Large intestine (tissue), 3 donors: ENCODE measurements around the gene ACTA2. TPM values are rescaled to one million over a fixed set of nuclear protein-coding genes. Genes with fewer than 3 reads are reported as not detected.

Source experiments
- DNase-seq, 2 donors: peaks; one replicate each; pipeline versions ENCODE4 v3.0.0 to v3.0.0-alpha.2; 2013
- H3K27ac ChIP-seq: one replicate; pipeline ENCODE4 v1.5.1; 2013; ENCODE audit warnings: low read length
- H3K27me3 ChIP-seq: 2 replicates; pipeline ENCODE4 v1.6.1; 2013; ENCODE audit warnings: low read length; ENCODE audit not compliant: control insufficient read depth, insufficient read depth
- H3K36me3 ChIP-seq: 2 replicates; pipeline ENCODE4 v1.6.1; 2013; ENCODE audit warnings: low read length; ENCODE audit not compliant: control insufficient read depth, insufficient read depth
- H3K4me1 ChIP-seq: one replicate; pipeline ENCODE4 v1.6.1; 2013; ENCODE audit warnings: low read length; ENCODE audit not compliant: control insufficient read depth, insufficient read depth
- H3K4me3 ChIP-seq: one replicate; pipeline ENCODE4 v1.5.1; 2013; ENCODE audit warnings: low read length
- H3K9me3 ChIP-seq: one replicate; pipeline ENCODE4 v1.6.1; 2013; ENCODE audit warnings: mild to moderate bottlenecking, low read depth, low read length, moderate library complexity; ENCODE audit not compliant: control insufficient read depth
- WGBS: methylation state at CpG from one replicate; pipeline ENCODE4 v1.1.5; 2013; ENCODE audit warnings: low lambda C conversion rate; ENCODE audit not compliant: insufficient coverage; 5-methylcytosine and 5-hydroxymethylcytosine counted together
- polyA plus RNA-seq: library from polyadenylated mRNA; unstranded; fragments of 120-200 nt; gene quantifications from one replicate; pipeline ENCODE4 v1.2.1, GENCODE V29; 2013

The ACTA2 gene
- polyA plus RNA-seq, 1 donor, result 641 TPM

DNA sequence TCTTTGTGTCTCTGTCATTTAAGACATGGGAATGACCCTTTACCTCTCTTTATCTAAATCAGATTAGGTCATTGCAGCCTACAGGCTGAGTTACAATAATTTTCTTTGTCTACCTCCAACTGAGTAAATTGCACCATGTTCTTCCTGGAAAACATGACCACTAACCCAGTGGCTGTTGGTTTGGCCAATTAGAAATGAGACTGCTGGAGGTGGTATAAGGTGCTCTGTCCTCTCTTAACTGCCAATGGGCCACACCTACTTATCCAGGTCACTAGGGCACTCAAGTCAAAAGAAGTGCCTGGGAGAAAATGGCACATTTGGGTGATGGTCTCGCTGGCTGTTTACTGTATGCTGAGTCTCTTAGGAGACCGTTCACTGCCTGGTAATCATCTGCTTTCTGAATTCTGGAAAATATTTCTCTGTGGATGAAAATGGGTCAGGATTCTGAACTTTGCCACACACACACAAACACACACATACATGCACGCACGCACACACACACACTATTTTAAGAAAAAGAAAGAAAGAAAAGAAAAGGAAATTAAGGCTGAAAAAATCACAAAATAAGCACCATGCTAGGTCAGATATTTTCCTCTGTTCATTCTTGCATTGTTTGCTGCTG lies 56.1 kb downstream of the ACTA2 start:
- Histone ChIP-seq H3K36me3 (no peaks in the 10 kb centered on the region), H3K4me1 (peaks cover 61% of the 10 kb centered on the region), H3K4me3 (no peak overlapping the region), H3K27me3 (no peaks in the 10 kb centered on the region), H3K9me3 (no peaks in the 10 kb centered on the region), H3K27ac (peak overlapping the region; percentile 97)
- WGBS, result no CpG with 5 or more reads among the region's 4 CpGs
- peak; percentile 88 to 95 for DNase-seq

DNA sequence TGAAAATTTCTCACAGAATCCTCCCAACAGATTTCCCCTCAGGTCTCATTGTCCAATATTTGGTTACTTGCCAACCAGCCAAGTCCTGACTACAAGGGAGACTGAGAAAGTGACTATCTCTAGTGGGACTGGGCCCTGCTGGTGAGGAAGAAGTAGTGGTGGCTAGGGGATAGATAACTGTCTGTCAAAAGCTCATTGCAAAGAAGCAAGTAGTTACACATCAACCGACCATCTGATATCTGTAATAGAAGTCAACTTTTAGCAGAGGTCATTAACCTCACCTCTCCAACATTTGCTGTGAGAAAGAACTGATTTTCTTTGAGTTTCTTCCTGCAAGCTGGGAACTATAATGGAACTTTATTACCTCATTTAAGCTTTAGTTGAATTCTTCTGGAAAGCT lies 57.3 kb downstream of the ACTA2 start:
- Histone ChIP-seq H3K9me3 (no peaks in the 10 kb centered on the region), H3K4me3 (no peak overlapping the region), H3K27me3 (no peaks in the 10 kb centered on the region), H3K36me3 (no peaks in the 10 kb centered on the region), H3K4me1 (peaks cover 51% of the 10 kb centered on the region), H3K27ac (peak overlapping the region; percentile 97)
- DNase-seq, result peak; percentile 35 to 84
- WGBS, result no CpG with 5 or more reads among the region's 1 CpG

DNA sequence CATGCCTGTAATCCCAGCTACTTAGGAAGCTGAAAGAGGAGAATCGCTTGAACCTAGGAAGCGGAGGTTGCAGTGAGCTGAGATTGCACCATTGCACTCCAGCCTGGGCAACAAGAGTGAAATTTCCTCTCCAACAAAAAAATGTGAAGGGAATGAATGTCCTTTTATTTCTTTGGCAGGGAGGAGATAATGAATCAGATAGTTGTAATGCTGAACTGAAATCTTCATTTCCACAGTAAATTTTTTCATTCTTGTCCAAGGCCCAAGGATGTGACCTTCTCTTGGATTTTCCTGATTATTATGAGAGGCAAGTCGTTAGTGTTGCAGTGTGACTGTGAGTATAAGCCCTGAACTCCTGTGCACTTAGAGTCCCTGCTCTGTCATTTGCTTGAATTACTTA lies 59.0 kb downstream of the ACTA2 start:
- no CpG with 5 or more reads among the region's 3 CpGs for WGBS
- H3K9me3 ChIP-seq, result no peaks in the 10 kb centered on the region
- H3K36me3 ChIP-seq, result no peaks in the 10 kb centered on the region
- H3K27ac ChIP-seq, result peak overlapping the region; percentile 97
- no peak overlapping the region for H3K4me3 ChIP-seq
- H3K27me3 ChIP-seq, result no peaks in the 10 kb centered on the region
- H3K4me1 ChIP-seq, result peaks cover 42% of the 10 kb centered on the region
- no peak for DNase-seq

DNA sequence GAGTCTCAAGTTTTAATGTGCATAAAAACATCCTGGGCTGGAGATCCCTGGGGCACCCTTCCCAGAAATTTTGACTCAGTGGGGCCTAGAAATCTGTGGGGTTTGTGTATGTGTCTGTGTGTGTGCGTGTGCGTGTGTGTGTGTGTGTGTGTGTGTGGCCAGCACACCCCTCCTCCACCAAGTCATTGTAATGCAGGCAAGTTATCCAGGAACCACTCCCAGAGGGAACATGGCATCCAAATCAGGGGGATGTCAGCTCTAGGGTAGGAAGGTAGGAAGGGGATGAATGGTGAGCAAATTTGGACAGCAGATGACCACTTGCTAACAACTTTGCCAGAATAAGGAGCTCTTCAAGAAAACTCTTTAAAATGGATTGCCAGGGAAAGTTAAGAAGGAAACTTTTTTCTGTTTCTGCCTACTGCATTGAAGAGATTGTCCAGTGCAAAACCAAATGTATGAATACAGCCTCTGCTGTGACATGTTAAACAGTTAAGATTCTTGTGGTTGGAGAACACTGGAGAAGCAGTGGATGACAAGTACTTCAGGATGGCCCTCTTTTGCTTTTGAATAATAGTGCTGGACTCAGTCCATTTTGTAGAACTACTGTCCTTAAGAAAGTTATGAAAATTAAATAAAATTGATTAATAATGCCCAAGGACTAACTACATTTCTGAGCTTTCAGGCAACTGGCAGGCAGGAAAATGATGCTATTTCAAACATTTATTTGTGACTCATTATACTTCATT lies 60.2 kb downstream of the ACTA2 start:
- WGBS, result no CpG with 5 or more reads among the region's 2 CpGs
- Histone ChIP-seq H3K9me3 (no peaks in the 10 kb centered on the region), H3K27ac (no peak overlapping the region), H3K27me3 (no peaks in the 10 kb centered on the region), H3K4me1 (peaks cover 30% of the 10 kb centered on the region), H3K36me3 (no peaks in the 10 kb centered on the region), H3K4me3 (no peak overlapping the region)
- DNase-seq, result no peak

DNA sequence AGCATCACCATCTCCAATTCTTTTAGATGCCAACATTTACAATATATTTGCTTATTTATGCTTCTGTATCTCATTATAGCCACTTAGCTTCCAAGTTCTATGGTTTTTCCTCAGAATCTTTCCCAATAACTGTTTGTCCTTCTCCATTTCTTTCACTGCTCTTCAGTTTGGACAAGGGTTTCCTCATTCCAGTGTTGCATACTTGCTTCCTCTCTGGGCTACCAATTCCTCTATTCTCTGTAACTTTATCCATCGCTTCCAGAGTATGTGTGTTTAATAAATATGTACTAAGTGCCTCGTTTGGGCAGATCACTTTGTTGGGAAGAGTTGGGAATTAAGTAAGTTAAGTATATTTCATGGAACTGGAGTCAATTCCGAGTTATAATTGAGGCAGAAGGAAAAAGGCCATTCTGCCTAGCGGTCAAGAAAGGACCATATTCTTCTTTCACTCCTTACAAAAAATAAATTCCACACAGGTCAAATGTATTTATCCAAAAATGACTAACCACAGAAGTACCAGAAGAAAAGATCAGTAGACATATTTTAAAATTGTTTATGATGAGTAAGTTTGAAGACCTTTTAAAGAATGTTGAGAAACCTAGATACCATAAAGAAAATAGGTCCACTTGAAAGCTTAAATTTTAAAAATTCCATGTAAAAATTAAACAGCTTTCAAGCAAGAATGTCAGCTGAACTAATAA lies 61.7 kb downstream of the ACTA2 start:
- Histone ChIP-seq H3K9me3 (no peaks in the 10 kb centered on the region), H3K27me3 (no peaks in the 10 kb centered on the region), H3K4me1 (peaks cover 19% of the 10 kb centered on the region), H3K4me3 (no peak overlapping the region), H3K36me3 (no peaks in the 10 kb centered on the region), H3K27ac (no peak overlapping the region)
- WGBS, result 100% methylated on average over 1 of the region's 4 CpGs
- no peak for DNase-seq

DNA sequence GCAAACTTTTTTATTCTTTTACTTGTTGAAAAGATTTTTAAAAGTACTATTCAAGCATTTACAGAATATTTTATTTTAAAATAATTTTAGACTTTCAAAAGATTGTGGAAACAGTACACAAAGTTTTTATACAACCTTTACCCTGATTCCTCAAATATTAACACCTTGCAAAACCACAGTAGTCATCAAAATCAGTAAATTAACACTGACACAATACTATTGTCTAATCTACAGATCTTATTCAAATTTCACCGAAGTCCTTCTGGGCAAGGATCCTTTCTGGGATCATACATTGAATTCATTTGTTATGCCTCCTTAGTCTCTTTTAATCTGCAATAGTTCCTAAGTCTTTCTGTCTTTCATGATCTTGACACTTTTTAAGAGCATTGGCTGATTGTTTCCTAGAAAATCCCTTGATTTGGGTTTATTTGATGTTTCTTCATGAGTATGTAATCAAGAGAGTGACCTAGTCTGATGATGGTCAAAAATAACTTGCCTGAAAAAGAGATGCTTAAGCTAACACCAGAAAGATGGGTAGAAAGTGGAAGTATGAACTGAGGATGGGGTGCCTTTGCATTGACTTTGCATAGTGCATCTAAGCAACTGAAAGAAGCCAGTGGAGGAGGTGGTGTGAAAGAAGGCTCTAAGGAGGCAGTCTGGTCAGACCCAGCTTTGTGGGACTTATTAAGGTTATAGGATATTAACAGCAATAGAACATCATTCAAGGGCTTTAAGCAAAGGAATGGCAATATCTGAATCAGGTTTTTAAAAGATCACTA lies 62.8 kb downstream of the ACTA2 start:
- Histone ChIP-seq H3K4me3 (no peak overlapping the region), H3K27ac (no peak overlapping the region), H3K27me3 (no peaks in the 10 kb centered on the region), H3K36me3 (no peaks in the 10 kb centered on the region), H3K4me1 (peaks cover 10% of the 10 kb centered on the region), H3K9me3 (no peaks in the 10 kb centered on the region)
- DNase-seq, result no peak
- no CpG with 5 or more reads among the region's 1 CpG for WGBS

DNA sequence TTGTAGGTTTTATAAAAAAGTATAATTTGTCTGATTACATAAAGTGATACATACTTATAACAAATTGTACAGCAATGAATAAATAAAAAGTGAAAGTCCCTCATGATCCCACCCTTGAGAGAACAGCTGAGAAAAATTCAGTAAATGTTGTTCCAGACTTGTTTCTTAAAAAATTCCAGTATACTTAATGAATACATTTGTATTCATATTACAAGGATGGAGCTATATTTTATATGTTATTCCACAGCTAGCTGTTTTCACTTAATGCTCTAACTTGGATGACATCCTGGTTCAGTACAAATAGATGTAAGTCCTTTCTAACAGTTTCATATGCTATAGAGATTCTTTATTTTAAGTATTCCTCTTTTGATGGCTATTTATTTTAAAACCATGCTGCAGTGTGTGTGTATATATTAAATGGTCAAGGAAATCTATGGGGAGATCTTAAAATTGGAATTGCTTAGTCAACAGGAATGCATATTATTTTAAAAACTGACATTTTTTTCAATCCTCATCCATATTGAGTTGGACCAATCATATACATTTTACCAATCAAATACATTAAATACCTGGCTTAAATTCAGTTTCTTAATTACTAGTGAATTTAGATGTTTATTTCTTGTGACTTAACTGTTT lies 63.6 kb downstream of the ACTA2 start:
- Histone ChIP-seq H3K27ac (no peak overlapping the region), H3K27me3 (no peaks in the 10 kb centered on the region)

DNA sequence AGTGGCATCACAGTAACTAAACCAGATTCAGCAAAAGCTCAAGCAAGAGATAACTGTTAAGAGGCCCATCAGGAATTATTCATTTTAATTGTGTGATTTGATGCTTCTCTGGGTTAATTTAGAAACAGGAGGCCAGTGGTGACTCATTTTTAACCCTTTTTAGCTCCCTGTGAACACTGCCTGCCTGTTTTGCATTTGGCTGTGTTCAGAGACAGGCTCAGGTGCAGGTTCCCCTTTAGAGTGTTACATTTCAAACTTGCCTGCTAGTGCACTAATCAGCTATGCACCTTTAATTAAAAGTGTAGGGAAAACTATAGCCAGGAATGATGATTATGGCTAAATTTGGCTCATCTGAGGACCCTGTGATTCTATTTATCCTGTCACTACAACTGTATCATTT lies 66.0 kb downstream of the ACTA2 start:
- Histone ChIP-seq H3K9me3 (no peaks in the 10 kb centered on the region), H3K36me3 (no peaks in the 10 kb centered on the region), H3K4me3 (no peak overlapping the region), H3K27me3 (no peaks in the 10 kb centered on the region), H3K4me1 (peaks cover 6% of the 10 kb centered on the region), H3K27ac (no peak overlapping the region)
- DNase-seq, result no peak

More for the DNA sequence above, 63.6 kb downstream of the ACTA2 start:
- peaks cover 6% of the 10 kb centered on the region for H3K4me1 ChIP-seq
- no peaks in the 10 kb centered on the region for H3K36me3 ChIP-seq
- H3K9me3 ChIP-seq, result no peaks in the 10 kb centered on the region
- DNase-seq, result no peak
- no peak overlapping the region for H3K4me3 ChIP-seq
